HG03045 (cell line): Measurements from ENCODE around the gene PPP1R2.
"Not testable (repeated sequence)": the region's sequence is repeated elsewhere in the genome, so short reads cannot be mapped to it uniquely, and the experiment has no call there.

Experiments used
- ATAC-seq: cut with Tn5 transposase; IDR thresholded peaks from one replicate; pipeline ENCODE4 v1.9.1; 2021; ENCODE audit warnings: mild to moderate bottlenecking, moderate library complexity; ENCODE audit not compliant: unreplicated experiment

PPP1R2 gene

GRCh38 chr3:195542698-195543499 is at the start of gene PPP1R2:
Gene PPP1R2, minus strand, starts transcription at chr3:195543325. Its CDS starts 300 bp downstream, at chr3:195543025.
- ATAC-seq, result peak; percentile 77

- ATAC-seq, result no peak
Measured at GRCh38 chr3:195591852-195592251, 48.7 kb upstream of the PPP1R2 start.

- no peak for ATAC-seq
Measured at GRCh38 chr3:195591220-195591619, 48.1 kb upstream of the PPP1R2 start.

DNA sequence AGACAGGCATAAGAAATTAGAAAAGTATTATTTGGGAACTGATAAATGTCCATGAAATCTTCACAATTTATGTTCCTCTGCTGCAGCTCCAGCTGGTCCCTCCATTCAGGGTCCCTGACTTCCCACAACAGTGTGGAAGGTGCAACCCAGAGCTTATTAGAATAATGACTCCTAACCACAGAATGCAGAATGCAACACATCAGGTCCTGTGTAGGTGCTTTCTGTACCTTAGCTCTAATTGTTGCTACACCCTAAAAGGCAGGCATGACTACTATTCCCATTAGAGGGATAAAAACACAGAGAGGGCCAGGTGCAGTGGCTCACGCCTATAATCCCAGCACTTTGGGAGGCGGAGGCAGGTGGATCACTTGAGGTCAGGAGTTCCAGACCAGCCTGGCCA is 47.3 kb upstream of the PPP1R2 start:
- not testable (repeated sequence) for ATAC-seq

DNA sequence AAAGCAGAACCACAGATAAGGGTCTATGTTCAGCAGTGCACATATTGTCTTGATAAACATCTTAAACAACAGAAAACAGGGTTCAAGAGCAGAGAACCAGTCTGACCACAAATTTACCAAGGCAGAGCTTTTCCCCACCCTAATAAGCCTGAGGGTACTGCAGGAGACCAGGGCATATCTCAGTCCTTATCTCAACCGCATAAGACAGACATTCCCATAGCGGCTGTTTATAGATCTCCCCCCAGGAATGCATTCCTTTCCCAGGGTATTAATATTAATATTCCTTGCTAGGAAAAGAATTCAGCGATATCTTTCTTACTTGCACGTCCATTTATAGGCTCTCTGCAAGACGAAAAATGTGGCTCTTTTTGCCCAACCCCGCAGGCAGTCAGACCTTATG is 46.7 kb upstream of the PPP1R2 start:
- ATAC-seq, result not testable (repeated sequence)

DNA sequence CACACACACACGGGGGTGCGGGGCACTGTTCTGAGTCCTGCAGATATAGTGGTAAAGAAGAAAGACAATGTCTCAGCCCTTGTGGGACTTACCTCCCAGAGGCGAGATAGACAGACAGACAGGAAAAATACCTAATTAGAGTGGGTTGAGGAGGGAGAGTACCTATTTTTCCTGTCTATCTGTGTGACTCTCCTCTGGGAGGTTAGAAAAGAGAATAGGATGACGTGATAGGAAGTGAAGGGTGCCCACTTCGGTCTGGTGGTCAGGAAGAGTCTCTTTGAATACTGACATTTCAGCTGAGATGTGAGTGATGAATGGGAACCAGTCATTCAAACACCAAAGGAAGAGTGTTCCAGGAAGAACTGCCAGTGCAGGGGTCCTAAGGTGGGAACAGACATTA is 44.7 kb upstream of the PPP1R2 start:
- ATAC-seq, result no peak

GRCh38 chr3:195587406-195587805 is 44.3 kb upstream of the PPP1R2 start:
- ATAC-seq, result no peak

GRCh38 chr3:195584543-195584870 is 41.4 kb upstream of the PPP1R2 start:
- ATAC-seq, result no peak

GRCh38 chr3:195583831-195584542 is 40.9 kb upstream of the PPP1R2 start, which contains the start of gene APOD:
Gene APOD, minus strand, starts transcription at chr3:195583940. Its CDS starts 4,479 bp downstream, at chr3:195579461.
- ATAC-seq, result no peak

DNA sequence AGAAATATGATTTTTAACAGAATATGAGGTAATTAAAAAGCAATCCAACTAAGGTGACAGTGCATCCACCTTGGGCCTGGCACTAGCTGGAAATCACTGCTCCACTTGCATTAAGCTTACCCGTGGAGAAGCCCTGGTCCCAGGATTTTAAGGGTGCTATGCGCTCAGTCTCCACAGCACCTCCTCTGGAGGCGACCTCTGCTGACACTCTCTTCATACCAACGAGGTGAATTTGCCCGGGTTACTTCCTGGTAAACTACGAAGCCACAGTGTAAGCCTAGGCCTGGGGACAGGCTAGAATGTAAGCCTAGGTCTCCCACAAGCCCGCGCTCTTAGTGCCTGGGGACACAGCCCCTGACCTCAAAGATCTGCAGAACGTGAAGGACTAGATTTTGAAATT is 39.8 kb upstream of the PPP1R2 start:
- no peak for ATAC-seq

DNA sequence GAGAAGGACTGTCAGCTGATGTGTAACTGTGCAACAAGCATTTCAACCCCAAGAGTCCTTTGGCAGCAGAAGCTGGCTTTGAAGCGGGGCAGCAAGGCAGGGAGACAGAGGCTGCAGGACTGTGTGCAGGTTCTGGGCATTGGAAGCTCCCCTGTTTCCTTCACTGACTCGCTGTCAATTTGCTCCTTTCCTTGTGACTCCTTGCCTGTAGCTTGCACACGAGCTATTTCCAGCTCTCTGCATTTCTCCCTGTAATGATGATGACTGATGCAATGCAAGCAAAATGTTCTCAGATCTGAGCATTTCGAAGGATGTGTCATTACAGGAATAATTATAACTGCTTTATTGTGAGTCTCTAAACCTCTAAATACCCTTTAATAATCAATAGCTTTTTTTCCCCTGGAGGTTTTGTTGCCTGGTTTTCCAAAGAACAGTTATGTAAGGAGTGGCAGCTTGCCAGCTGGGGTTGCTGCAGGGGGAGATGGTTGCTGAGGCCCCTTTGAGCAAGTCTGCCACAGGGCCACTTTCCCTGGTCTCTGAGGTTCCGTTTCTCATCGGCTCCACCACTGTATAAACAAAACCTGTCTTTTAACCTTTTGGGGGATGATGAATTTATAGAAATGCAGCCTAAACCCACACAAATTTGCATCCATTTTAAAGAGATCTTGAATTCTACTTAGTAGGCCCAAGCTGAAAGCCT is 37.8 kb upstream of the PPP1R2 start:
- ATAC-seq, result no peak

- ATAC-seq, result no peak
Measured at GRCh38 chr3:195579281-195579680, 36.2 kb upstream of the PPP1R2 start.

DNA sequence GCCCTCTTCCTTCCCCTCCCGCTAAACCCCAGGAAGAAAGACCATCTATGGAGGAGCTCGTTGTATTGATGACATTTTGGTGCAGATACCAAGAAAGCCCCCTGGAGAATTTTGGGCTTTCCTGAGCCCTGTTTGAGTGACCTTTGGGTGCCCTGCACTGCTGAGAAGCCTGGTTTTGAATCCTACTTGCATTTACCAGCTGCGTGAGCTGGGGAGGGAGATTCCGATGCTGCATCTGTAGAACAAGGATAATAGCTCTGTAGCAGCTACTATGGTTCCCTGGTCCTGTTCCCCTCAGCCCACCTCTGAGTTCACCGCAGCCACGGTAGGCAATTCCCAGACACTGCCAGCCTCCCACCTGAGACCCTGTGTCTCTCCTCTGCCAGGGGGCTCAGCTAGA is 35.4 kb upstream of the PPP1R2 start:
- no peak for ATAC-seq

DNA sequence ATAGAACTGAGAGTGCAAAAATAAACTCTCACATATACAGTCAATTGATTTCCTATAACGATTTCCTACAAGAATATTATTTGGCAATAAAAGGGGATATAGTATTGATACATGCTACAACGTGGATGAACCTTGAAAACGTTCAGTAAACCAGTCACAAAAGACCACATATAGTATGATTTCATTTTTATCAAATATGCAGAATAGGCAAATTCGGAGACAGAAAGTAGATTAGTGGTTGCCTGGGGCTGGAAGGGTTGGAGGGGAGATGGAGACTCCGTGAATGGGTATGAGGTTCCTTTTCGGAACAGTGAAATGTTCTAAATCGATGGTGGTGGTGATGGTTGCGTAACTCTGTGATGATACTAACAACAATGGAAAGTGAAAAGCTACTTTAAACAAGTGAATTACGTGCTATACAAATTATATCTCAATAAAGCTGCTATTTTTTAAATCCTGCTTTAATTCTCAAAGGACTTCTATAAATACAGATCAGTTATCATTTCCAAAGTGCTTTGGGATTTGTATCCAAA is 34.6 kb upstream of the PPP1R2 start:
- no peak for ATAC-seq

- no peak for ATAC-seq
Measured at GRCh38 chr3:195574497-195575304, 31.6 kb upstream of the PPP1R2 start.

- no peak for ATAC-seq
Measured at GRCh38 chr3:195573611-195574496, 30.7 kb upstream of the PPP1R2 start.

- ATAC-seq, result no peak
Measured at GRCh38 chr3:195571361-195571760, 28.2 kb upstream of the PPP1R2 start.

- no peak for ATAC-seq
Measured at GRCh38 chr3:195570912-195571311, 27.8 kb upstream of the PPP1R2 start.

GRCh38 chr3:195570344-195570743 is 27.2 kb upstream of the PPP1R2 start:
- ATAC-seq, result no peak

DNA sequence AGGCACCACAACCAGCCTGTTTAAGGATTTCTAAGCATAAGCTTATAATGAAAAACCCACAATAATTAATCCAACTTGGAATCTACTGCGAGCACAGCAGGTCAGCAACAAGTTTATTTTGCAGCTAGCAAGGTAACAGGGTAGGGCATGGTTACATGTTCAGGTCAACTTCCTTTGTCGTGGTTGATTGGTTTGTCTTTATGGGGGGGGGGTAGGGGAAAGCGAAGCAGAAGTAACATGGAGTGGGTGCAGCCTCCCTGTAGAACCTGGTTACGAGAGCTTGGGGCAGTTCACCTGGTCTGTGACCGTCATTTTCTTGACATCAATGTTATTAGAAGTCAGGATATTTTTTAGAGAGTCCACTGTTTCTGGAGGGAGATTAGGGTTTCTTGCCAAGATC is 25.5 kb upstream of the PPP1R2 start:
- ATAC-seq, result no peak
